Stimulated activated CD4-positive, alpha-beta T cell treated with anti-CD3 and anti-CD28 coated beads, TNF-alpha, amount 100 ng/mL, for 4 hours (primary cell): ENCODE measurements around the gene LCN2.

Experiments
- DNase-seq, 3 experiments: peaks; one replicate each; pipeline ENCODE4 v3.0.0-alpha.2; 2020; ENCODE audit warnings: low read depth in 3 of 3

The LCN2 gene

DNA sequence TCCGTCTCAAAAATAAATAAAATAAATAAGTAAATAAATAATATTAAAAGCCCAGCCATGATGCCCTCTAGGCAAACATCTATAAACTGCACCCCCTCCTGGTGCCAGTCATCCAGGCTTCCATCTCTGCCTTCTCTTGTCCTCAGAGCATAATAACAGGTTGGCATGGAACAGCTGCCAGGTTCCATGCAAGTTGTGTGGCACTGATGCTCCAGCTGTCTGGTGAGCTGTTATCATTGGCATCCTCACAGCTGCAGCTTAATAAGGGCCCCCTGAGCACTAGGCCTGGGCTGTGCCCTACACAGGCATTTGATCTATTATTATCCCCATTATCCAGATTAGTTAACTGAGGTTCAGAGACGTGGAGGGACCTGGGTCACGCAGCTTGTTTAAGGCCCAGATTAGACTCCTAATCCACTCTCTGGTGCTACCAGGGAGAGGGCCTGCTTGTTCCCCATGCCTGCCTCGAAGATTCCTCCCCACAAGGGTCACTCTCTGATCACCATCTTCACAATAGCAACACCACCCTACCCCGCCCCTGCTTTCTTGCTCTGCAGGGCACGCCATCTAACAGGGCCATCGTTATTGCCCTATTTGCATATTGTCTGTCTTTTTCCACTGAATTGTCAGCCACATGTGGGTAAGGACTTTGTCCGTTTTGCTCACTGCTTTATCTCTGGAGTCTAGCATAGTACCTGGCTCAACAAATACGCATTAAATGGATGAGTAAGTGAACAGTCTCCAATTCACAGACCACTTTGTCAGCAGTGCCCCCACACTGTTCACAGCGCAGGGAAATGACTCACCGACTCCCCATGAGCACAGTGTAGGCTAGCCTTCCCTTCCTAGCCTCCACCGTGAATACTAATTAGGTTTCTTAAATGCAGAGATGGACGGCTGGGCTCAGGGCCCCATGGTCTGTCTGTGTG is 52.5 kb downstream of the LCN2 start:
- DNase-seq = no peak

GRCh38 chr9:128202648-128203023 is 53.4 kb downstream of the LCN2 start:
- DNase-seq = no peak
